ENCODE results near the gene RASAL2. TPM values are rescaled to one million over a fixed set of nuclear protein-coding genes. Genes with fewer than 3 reads are reported as not detected.
"Not testable (repeated sequence)": the region's sequence is repeated elsewhere in the genome, so short reads cannot be mapped to it uniquely, and the experiment has no call there.

RASAL2 gene
- total RNA-seq, 1 experiment from 2014 or later: 16.6 TPM

- in situ Hi-C loops (cut with HindIII; ENCODE audit: low sequenced_read_pairs); DNase-seq (ENCODE audit: low spot score): not testable (repeated sequence)
Measured at GRCh38 chr1:178351911-178352310, 258.0 kb downstream of the RASAL2 start.

DNA sequence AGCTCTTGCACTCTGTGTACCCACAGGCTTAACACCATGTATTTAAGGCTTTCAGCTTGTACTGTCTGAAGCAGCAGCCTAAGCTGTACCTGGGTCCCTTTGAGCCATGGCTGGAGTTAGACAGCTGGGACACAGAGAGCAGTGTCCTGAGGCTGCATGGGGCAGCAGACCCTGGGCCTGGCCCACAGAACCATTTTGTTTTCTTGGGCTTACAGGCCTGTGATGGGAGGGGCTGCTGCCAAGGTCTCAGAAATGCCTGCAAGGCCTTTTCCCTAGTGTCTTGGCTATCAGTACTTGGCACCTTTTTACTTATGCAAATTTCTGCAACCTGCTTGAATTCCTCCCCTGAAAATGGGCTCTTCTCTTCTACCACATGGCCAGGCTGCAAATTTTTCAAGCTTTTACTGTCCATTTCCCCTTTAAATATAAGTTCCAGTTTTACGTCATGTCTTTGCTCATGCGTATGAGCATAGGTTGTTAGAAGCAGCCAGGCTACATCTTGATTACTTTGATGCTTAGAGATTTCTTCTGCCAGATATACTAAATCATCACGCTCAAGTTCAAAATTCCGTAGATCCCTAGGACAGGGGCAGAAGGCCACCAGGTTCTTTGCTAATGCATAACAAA lies 259.0 kb downstream of the RASAL2 start:
- no peak for DNase-seq (ENCODE audit: low spot score)
- in situ Hi-C loops (cut with HindIII; ENCODE audit: low sequenced_read_pairs): no loop called here

GRCh38 chr1:178353524-178353923 lies 259.6 kb downstream of the RASAL2 start:
- DNase-seq (ENCODE audit: low spot score): no peak
- in situ Hi-C loops (cut with HindIII; ENCODE audit: low sequenced_read_pairs): no loop called here

- in situ Hi-C loops (cut with HindIII; ENCODE audit: low sequenced_read_pairs): no loop called here
- DNase-seq (ENCODE audit: low spot score): no peak
Measured at GRCh38 chr1:178354816-178355215, 260.9 kb downstream of the RASAL2 start.

- in situ Hi-C loops (cut with HindIII; ENCODE audit: low sequenced_read_pairs): no loop called here
- no peak for DNase-seq (ENCODE audit: low spot score)
Measured at GRCh38 chr1:178356299-178356698, 262.4 kb downstream of the RASAL2 start.

DNA sequence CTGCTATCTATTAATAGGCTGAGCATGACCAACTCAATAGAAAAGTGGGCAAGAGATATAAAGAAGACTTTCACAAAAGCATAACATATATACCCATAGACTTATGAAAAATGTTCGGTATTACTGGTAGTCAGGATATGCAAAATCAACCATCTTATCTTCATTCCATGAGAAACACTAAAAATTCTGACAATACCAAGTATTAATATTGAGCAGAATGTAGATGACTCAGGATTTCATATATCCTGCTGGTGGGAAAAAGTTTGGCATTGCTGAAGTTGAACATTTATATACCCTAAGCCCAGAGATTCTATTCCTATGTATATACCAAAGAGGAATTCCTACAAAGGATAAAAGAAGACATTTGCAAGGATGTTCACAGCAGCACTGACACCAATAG lies 264.6 kb downstream of the RASAL2 start:
- in situ Hi-C loops (cut with HindIII; ENCODE audit: low sequenced_read_pairs): no loop called here
- DNase-seq (ENCODE audit: low spot score): no peak

- in situ Hi-C loops (cut with HindIII; ENCODE audit: low sequenced_read_pairs): no loop called here
- DNase-seq (ENCODE audit: low spot score): no peak
Measured at GRCh38 chr1:178360421-178360820, 266.5 kb downstream of the RASAL2 start.

- DNase-seq (ENCODE audit: low spot score): no peak
- in situ Hi-C loops (cut with HindIII; ENCODE audit: low sequenced_read_pairs): no loop called here
Measured at GRCh38 chr1:178361847-178362246, 267.9 kb downstream of the RASAL2 start.

DNA sequence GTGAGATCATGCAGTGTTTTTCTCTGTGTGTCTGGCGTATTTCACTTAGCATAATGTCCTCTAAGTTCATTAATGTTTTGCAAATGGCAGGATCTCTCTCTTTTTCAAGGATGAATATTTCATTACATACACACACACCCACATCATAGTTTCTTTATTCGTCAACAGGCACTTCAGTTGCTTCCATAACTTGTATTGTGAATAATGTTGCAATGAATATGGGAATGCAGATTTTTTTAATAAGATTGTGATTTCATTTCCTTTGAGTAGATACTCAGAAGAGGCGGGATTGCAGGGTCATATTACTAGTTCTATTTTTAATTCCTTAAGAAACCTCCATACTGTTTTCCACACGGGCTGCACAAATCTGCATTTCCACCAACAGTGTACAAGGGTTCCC lies 268.8 kb downstream of the RASAL2 start:
- DNase-seq (ENCODE audit: low spot score): no peak
- in situ Hi-C loops (cut with HindIII; ENCODE audit: low sequenced_read_pairs): no loop called here

GRCh38 chr1:178364782-178365181 lies 270.9 kb downstream of the RASAL2 start:
- in situ Hi-C loops (cut with HindIII; ENCODE audit: low sequenced_read_pairs): no loop called here
- no peak for DNase-seq (ENCODE audit: low spot score)

- no peak for DNase-seq (ENCODE audit: low spot score)
- in situ Hi-C loops (cut with HindIII; ENCODE audit: low sequenced_read_pairs): no loop called here
Measured at GRCh38 chr1:178367151-178367550, 273.2 kb downstream of the RASAL2 start.

DNA sequence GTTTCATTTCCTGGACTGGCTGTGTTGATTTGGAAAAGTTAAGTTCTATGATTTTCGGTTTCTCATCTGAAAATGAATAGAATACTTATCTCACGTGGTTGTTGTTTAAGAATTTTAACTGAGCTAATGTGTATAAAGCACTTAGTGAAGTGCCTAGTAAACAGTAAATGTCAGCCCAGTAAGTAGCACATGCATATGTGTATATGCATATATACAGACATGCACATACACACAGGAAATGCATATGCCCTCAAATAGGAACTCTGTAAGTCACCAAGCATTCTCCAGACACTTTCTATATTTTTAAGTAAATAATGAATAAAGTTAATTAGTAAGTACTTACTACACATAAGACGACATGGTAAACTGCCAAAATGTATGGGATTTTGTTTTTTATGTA lies 274.3 kb downstream of the RASAL2 start:
- DNase-seq (ENCODE audit: low spot score): no peak
- in situ Hi-C loops (cut with HindIII; ENCODE audit: low sequenced_read_pairs): no loop called here

GRCh38 chr1:178371235-178371634 lies 277.3 kb downstream of the RASAL2 start:
- in situ Hi-C loops (cut with HindIII; ENCODE audit: low sequenced_read_pairs): no loop called here
- peak; percentile 58 for DNase-seq (ENCODE audit: low spot score)

GRCh38 chr1:178371933-178372388 lies 278.1 kb downstream of the RASAL2 start:
- peak; percentile 32 for DNase-seq (ENCODE audit: low spot score)
- in situ Hi-C loops (cut with HindIII; ENCODE audit: low sequenced_read_pairs): no loop called here

DNA sequence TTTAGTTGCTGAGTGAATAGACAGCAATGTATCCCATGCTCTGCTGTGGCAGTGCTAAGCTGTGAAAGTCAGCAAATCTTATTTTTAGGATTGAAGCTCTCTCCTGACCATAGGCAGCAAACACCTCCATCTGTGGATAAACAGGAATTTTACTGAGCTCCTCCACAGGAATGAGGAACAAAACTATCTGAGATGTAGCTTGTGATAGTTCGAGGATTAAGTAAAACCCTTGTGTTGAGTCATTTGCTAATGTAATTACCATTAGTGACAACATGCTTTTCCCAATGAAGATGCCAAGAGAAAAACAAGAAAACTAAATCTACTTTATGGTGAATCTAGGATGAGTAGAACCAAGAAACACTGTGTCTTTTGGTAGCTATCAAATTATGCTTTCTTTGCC lies 280.1 kb downstream of the RASAL2 start:
- no peak for DNase-seq (ENCODE audit: low spot score)
- in situ Hi-C loops (cut with HindIII; ENCODE audit: low sequenced_read_pairs): no loop called here

DNA sequence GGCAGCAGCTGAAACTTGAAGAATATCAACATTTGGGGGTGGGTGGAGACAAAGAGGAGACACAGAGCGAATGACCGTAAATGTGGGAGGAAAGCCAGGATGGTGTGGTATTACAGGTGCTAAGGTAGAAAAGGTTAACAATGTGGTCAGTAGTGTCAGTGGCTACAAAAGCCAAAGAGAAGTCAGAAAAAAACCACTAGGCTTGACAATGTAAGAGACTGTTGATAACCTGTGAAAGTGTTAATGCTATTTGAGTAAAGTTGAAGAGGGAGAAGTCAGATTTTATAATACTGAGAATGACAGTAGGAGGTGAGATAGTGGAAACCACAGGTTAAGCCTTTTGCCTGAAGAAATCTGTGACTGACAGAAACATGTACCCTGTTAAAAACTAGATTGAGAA lies 282.1 kb downstream of the RASAL2 start:
- in situ Hi-C loops (cut with HindIII; ENCODE audit: low sequenced_read_pairs): no loop called here
- DNase-seq (ENCODE audit: low spot score): no peak

DNA sequence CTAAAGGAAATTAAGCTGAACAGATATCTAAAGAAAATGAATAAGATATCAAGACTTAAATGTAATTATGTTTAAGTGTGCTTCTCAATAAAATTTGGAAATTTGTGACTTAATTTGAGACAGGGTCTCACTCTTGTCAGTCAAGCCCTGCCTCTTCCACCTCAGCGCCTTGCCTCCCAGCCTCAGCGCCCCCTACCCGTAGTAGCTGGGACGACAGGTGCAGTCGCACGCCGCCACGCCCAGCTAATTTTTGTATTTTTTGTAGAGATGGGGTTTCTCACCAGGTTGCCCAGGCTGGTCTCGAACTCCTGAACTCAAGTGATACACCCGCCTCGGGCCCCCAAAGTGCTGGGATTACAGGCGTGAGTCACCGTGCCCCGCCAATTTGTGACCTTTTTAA lies 285.9 kb downstream of the RASAL2 start:
- in situ Hi-C loops (cut with HindIII; ENCODE audit: low sequenced_read_pairs): no loop called here
- no peak for DNase-seq (ENCODE audit: low spot score)

GRCh38 chr1:178382372-178382771 lies 288.5 kb downstream of the RASAL2 start:
- DNase-seq (ENCODE audit: low spot score): no peak
- in situ Hi-C loops (cut with HindIII; ENCODE audit: low sequenced_read_pairs): no loop called here

- no peak for DNase-seq (ENCODE audit: low spot score)
- in situ Hi-C loops (cut with HindIII; ENCODE audit: low sequenced_read_pairs): no loop called here
Measured at GRCh38 chr1:178385662-178386061, 291.8 kb downstream of the RASAL2 start.

DNA sequence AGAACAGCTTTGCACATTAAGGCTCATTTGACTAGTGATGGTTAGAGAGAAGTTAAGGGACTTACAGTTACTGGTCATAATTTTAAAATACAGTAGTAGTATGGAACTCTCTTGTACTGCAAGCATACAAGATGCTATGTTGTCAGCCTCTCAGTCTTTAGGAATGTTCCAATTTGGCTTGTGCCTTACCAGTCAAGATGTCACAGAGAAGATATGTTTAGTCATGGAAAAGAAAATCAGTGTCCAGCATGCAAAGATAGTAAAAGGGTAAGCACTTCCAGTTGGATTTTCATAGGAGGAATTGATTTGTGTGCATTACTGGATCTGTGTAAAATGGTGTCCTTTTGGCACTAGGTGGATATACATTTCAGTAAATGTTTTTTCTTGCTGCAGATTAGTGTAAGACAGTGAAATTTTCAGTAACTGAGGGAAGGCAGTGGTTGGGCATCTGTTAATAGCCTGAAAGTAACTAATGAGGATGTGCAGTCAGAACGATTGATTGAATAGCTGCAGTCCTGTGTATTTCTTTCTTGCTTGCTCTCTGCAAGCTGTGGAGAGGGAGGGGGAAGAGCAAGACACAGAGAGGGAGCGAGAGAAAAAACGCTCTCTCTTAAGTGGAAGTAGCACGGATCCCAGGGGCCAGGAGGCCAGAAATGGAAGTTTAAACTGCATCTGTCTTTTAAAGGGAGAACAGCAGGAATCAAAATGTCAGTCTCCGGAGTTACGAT lies 294.7 kb downstream of the RASAL2 start:
- in situ Hi-C loops (cut with HindIII; ENCODE audit: low sequenced_read_pairs): no loop called here
- no peak for DNase-seq (ENCODE audit: low spot score)

GRCh38 chr1:178389441-178389840 lies 295.5 kb downstream of the RASAL2 start:
- no peak for DNase-seq (ENCODE audit: low spot score)
- in situ Hi-C loops (cut with HindIII; ENCODE audit: low sequenced_read_pairs): no loop called here

Data from G401 (cell line).